ENCODE data around the gene ZNF583. TPM values are rescaled to one million over a fixed set of nuclear protein-coding genes. Genes with fewer than 3 reads are reported as not detected.

ZNF583 gene
- polyA plus RNA-seq, 1 of the 3 experiments (the other 2 are of a cell fraction), result 1.9 TPM

DNA sequence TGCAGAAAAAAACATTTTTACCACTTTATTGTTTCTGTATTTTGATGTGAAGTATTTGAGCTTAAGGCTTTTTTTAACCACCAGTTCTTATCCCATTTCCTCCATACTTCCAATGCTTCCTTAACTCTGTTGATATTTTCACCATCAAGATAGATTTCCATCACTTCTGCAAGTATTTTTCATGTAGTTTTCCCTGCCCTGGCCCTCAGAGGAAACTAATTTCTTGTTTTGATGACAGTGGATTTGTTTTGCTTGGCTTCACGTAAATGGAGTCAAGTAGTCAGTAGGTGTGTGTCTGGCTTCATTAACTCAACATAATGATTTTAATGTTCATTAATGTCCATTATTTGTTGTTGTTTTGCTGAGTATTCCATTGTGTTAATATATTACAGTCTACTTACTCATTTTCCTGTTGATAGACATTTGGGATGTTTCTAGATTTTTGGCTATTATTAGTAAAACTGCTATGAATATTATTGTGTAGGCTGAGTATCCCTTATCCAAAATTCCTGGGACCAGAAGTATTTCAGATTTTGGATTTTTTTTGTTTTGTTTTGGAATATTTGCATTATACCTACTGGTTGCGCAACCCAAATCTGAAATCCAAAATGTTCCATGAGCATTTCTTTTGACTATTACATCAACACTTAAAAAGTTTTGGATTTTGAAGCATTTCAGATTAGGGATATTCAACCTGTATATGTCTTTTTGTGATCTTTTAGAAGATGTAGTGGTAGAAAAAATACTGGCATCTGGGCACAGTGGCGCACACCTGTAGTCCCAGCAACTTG, 34.1 kb upstream of the ZNF583 start:
- TF ChIP-seq RAD21 (IDR thresholded peaks at IDR 0.05; ENCODE audit: low read length), result no peak
- TF ChIP-seq NRF1 (IDR thresholded peaks at IDR 0.05; ENCODE audit: low read depth, low read length), result no peak
- TF ChIP-seq RCOR1 (IDR thresholded peaks at IDR 0.05; ENCODE audit: low read length), result no peak
- TF ChIP-seq YY1 (IDR thresholded peaks at IDR 0.05; ENCODE audit: low read depth), result no peak
- TF ChIP-seq FOXJ3 (CRISPR knock-in tag; IDR thresholded peaks at IDR 0.05), result no peak
- TF ChIP-seq EZH2phosphoT487 (IDR thresholded peaks at IDR 0.05; ENCODE audit: borderline replicate concordance, low read depth), result no peak
- TF ChIP-seq, protein P1, sequence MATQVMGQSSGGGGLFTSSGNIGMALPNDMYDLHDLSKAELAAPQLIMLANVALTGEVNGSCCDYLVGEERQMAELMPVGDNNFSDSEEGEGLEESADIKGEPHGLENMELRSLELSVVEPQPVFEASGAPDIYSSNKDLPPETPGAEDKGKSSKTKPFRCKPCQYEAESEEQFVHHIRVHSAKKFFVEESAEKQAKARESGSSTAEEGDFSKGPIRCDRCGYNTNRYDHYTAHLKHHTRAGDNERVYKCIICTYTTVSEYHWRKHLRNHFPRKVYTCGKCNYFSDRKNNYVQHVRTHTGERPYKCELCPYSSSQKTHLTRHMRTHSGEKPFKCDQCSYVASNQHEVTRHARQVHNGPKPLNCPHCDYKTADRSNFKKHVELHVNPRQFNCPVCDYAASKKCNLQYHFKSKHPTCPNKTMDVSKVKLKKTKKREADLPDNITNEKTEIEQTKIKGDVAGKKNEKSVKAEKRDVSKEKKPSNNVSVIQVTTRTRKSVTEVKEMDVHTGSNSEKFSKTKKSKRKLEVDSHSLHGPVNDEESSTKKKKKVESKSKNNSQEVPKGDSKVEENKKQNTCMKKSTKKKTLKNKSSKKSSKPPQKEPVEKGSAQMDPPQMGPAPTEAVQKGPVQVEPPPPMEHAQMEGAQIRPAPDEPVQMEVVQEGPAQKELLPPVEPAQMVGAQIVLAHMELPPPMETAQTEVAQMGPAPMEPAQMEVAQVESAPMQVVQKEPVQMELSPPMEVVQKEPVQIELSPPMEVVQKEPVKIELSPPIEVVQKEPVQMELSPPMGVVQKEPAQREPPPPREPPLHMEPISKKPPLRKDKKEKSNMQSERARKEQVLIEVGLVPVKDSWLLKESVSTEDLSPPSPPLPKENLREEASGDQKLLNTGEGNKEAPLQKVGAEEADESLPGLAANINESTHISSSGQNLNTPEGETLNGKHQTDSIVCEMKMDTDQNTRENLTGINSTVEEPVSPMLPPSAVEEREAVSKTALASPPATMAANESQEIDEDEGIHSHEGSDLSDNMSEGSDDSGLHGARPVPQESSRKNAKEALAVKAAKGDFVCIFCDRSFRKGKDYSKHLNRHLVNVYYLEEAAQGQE (IDR thresholded peaks at IDR 0.05; ENCODE audit: low read depth, low read length), result no peak
- TF ChIP-seq FOXM1 (IDR thresholded peaks at IDR 0.05; ENCODE audit: low read depth), result no peak
- ChIA-PET POLR2A (no interaction called here), CTCF (interaction anchor here (1.4 to 1.6 kb wide), 2 partner anchors 19 to 23 kb away, joined by 3 to 4 read pairs; partner anchors contain the start of gene ZNF582)
- Histone ChIP-seq H4K20me1 (ENCODE audit: insufficient read depth) (no peaks in the 10 kb centered on the region), H3K9me3 (0 out of 2 replicates have a peak, but pooled peaks cover 5% of the 10 kb centered on the region), H3K9me2 (no peaks in the 10 kb centered on the region), H3K36me3 (replicated peaks in 1 of 2; ENCODE audit: control insufficient read depth in 1 of 2, insufficient read depth in 2 of 2, low read length in 1 of 2) (peaks cover 44 to 59% of the 10 kb centered on the region in 2 experiments), H3K27me3 (ENCODE audit: insufficient read depth) (no peaks in the 10 kb centered on the region), H3F3A (replicated peaks; ENCODE audit: insufficient read depth) (peaks cover 5% of the 10 kb centered on the region), H3K4me3 (ENCODE audit: low read depth in 2 of 2, low read length in 1 of 2) (no peak overlapping the region), H3K4me1 (ENCODE audit: control insufficient read depth in 1 of 2, insufficient read depth in 2 of 2, low read depth in 1 of 2, low read length in 1 of 2) (peaks cover 0 to 10% of the 10 kb centered on the region in 2 experiments; a peak in 2 of 4 replicates), H3K27ac (ENCODE audit: low read depth in 2 of 2, low read length in 1 of 2) (no peak overlapping the region), H3K79me2 (ENCODE audit: insufficient read depth) (peaks cover 14% of the 10 kb centered on the region; the same call in 1 of the 2 replicates), H3K9ac (no peak overlapping the region), H3K4me2 (no peak overlapping the region), H2AFZ (ENCODE audit: low read depth) (no peak overlapping the region)
- whole genome bisulfite sequencing (ENCODE audit: low lambda C conversion rate), result 89% methylated on average over 3 of the region's 3 CpGs
- DNase-seq, result no peak

GRCh38 chr19:56372281-56372680, 31.9 kb upstream of the ZNF583 start:
- 54% methylated on average over 1 of the region's 1 CpG for WGBS (ENCODE audit: low lambda C conversion rate)
- Histone ChIP-seq H3K36me3 (replicated peaks in 1 of 2; ENCODE audit: control insufficient read depth in 1 of 2, insufficient read depth in 2 of 2, low read length in 1 of 2) (peaks cover 66 to 80% of the 10 kb centered on the region in 2 experiments), H3F3A (replicated peaks; ENCODE audit: insufficient read depth) (peaks cover 3% of the 10 kb centered on the region), H2AFZ (ENCODE audit: low read depth) (no peak overlapping the region), H3K9ac (no peak overlapping the region), H3K4me2 (no peak overlapping the region), H3K79me2 (ENCODE audit: insufficient read depth) (peaks cover 14% of the 10 kb centered on the region; the same call in 1 of the 2 replicates), H3K27me3 (ENCODE audit: insufficient read depth) (no peaks in the 10 kb centered on the region), H3K4me1 (ENCODE audit: control insufficient read depth in 1 of 2, insufficient read depth in 2 of 2, low read depth in 1 of 2, low read length in 1 of 2) (peaks cover 0 to 10% of the 10 kb centered on the region in 2 experiments; a peak in 2 of 4 replicates), H3K9me3 (peaks cover 14% of the 10 kb centered on the region; the same call in 1 of the 2 replicates), H4K20me1 (ENCODE audit: insufficient read depth) (no peaks in the 10 kb centered on the region), H3K27ac (ENCODE audit: low read depth in 2 of 2, low read length in 1 of 2) (no peak overlapping the region), H3K9me2 (no peaks in the 10 kb centered on the region), H3K4me3 (ENCODE audit: low read depth in 2 of 2, low read length in 1 of 2) (no peak overlapping the region)
- ChIA-PET POLR2A (interaction anchor here (0.6 kb wide), 1 partner anchor 111 kb away, joined by 3 read pairs; no protein-coding TSS in a partner anchor), CTCF (interaction anchor here (0.6 to 2.3 kb wide), 3 partner anchors 13 to 24 kb away, joined by 3 to 6 read pairs (median 6); no protein-coding TSS in a partner anchor)
- DNase-seq, result no peak
- TF ChIP-seq POLR2AphosphoS5 (IDR thresholded peaks at IDR 0.05; ENCODE audit: low read depth, low read length) (no peak), RAD21 (IDR thresholded peaks at IDR 0.05; ENCODE audit: low read length) (no peak), YY1 (IDR thresholded peaks at IDR 0.05; ENCODE audit: low read depth) (no peak), CTCF (IDR thresholded peaks at IDR 0.05) (no peak), MEF2A (IDR thresholded peaks at IDR 0.05; ENCODE audit: borderline replicate concordance, low read depth) (no peak), RXRA (IDR thresholded peaks at IDR 0.05; ENCODE audit: borderline replicate concordance, low read depth) (no peak), ELF1 (IDR thresholded peaks at IDR 0.05) (no peak), EP300 (IDR thresholded peaks at IDR 0.05; ENCODE audit: borderline replicate concordance in 1 of 2, low read depth in 1 of 2, low read length in 1 of 2) (no peak)
